ENCODE data around the gene USP34. TPM values are rescaled to one million over a fixed set of nuclear protein-coding genes. Genes with fewer than 3 reads are reported as not detected.

The USP34 gene
- total RNA-seq, 1 experiment from 2014 or later = 76.3 TPM

- Histone ChIP-seq H3K27ac (ENCODE audit: low read depth, low read length) (no peak overlapping the region), H3K79me2 (ENCODE audit: insufficient read depth, low read length) (peaks cover 3% of the 10 kb centered on the region; the same call in 1 of the 2 replicates), H3K27me3 (ENCODE audit: insufficient read depth, low read length) (no peaks in the 10 kb centered on the region), H3K9me3 (ENCODE audit: control insufficient read depth in 1 of 2, insufficient read depth in 1 of 2, low read depth in 1 of 2, low read length in 2 of 2) (peaks cover 0 to 3% of the 10 kb centered on the region in 2 experiments; a peak in 1 of 4 replicates), H4K20me1 (ENCODE audit: insufficient read depth) (no peaks in the 10 kb centered on the region), H3K9me2 (ENCODE audit: insufficient read depth) (no peaks in the 10 kb centered on the region), H2AFZ (ENCODE audit: low read depth, low read length, poor library complexity, severe bottlenecking) (no peak overlapping the region), H3K4me1 (ENCODE audit: control insufficient read depth in 1 of 2, insufficient read depth in 2 of 2, low read length in 2 of 2) (peaks cover 4 to 9% of the 10 kb centered on the region in 2 experiments; a peak in 3 of 4 replicates), H3K9ac (ENCODE audit: low read length) (no peak overlapping the region), H3K36me3 (ENCODE audit: control insufficient read depth in 1 of 2, insufficient read depth in 2 of 2, low read length in 2 of 2) (no peaks in the 10 kb centered on the region), H3K4me3 (replicated peaks in 1 of 2; ENCODE audit: low read depth in 1 of 2, low read length in 2 of 2) (no peak overlapping the region), H3K4me2 (ENCODE audit: low read length) (no peak overlapping the region)
- no TSS peak for BruUV-seq (replicated peaks)
- DNase-seq (ENCODE audit: low read depth, low spot score) (no peak), ATAC-seq (no peak)
- RAD21 ChIA-PET (ENCODE audit: low non-redundant PET in 1 of 2, low total read pairs in 2 of 2, uncharacterized antibody in 2 of 2, unreplicated experiment in 2 of 2) = no interaction called here
- intact Hi-C loops (cut with micrococcal nuclease) = no loop called here
- no peak for TF ChIP-seq ATF3 (IDR thresholded peaks at IDR 0.05)
- no peak for TF ChIP-seq CBX3 (IDR thresholded peaks at IDR 0.05; ENCODE audit: low read depth)
- TF ChIP-seq POLR2A (IDR thresholded peaks at IDR 0.05; ENCODE audit: borderline replicate concordance, extremely low read depth, insufficient read depth, insufficient read length) = no peak
- no peak for TF ChIP-seq ZNF274 (IDR thresholded peaks at IDR 0.05; ENCODE audit: low read depth, low read length)
- no peak for TF ChIP-seq EZH2 (IDR thresholded peaks at IDR 0.05)
- no peak for TF ChIP-seq YY1 (IDR thresholded peaks at IDR 0.05; ENCODE audit: extremely low read depth, insufficient replicate concordance, low read depth, low read length)
- no peak for TF ChIP-seq CEBPB (IDR thresholded peaks at IDR 0.05; ENCODE audit: low read depth)
- no peak for TF ChIP-seq SRF (IDR thresholded peaks at IDR 0.05; ENCODE audit: low read depth)
- no peak for TF ChIP-seq SIN3A (IDR thresholded peaks at IDR 0.05; ENCODE audit: low read depth)
- no peak for TF ChIP-seq ELF1 (IDR thresholded peaks at IDR 0.05; ENCODE audit: borderline replicate concordance, low read depth)
- no peak for TF ChIP-seq ZBTB33 (IDR thresholded peaks at IDR 0.05; ENCODE audit: extremely low read depth, insufficient replicate concordance, low read length)
- no peak for TF ChIP-seq EGR1 (IDR thresholded peaks at IDR 0.05; ENCODE audit: low read depth)
- no peak for TF ChIP-seq REST (IDR thresholded peaks at IDR 0.05; ENCODE audit: low read depth)
- no peak for TF ChIP-seq FOSL1 (IDR thresholded peaks at IDR 0.05; ENCODE audit: low read depth)
- no peak for TF ChIP-seq SP1 (IDR thresholded peaks at IDR 0.05; ENCODE audit: low read depth)
- no peak for TF ChIP-seq TCF7L2 (IDR thresholded peaks at IDR 0.05; ENCODE audit: borderline replicate concordance, extremely low read depth, insufficient read depth, insufficient read length)
- TF ChIP-seq JUND (IDR thresholded peaks at IDR 0.05) = no peak
- no peak for TF ChIP-seq ZFX (IDR thresholded peaks at IDR 0.05)
- TF ChIP-seq, protein P1, sequence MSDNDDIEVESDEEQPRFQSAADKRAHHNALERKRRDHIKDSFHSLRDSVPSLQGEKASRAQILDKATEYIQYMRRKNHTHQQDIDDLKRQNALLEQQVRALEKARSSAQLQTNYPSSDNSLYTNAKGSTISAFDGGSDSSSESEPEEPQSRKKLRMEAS (IDR thresholded peaks at IDR 0.05) = no peak
- POLR2A ChIA-PET = no interaction called here
- CTCF ChIA-PET = no interaction called here
These were observed 298.2 kb downstream of the USP34 start for GRCh38 chr2:61172671-61173070.

All from HCT116 (cell line).